Tibial nerve (tissue), 4 donors: ENCODE measurements around the gene RSRC1. TPM values are rescaled to one million over a fixed set of nuclear protein-coding genes. Genes with fewer than 3 reads are reported as not detected.

Experiments
- DNase-seq, 2 donors: peaks; one replicate each; pipeline ENCODE4 v3.0.0-alpha.2; 2019; ENCODE audit warnings: low spot score in 2 of 2
- H3K27ac ChIP-seq, 4 donors: fragments of 200-600 bp; sonication (generic) in 3 of 4; one replicate each; pipeline ENCODE4 v1.5.1; 2017 to 2019; ENCODE audit warnings: mild to moderate bottlenecking in 1 of 4
- H3K27me3 ChIP-seq, 2 donors: fragments of 200-600 bp; sonication (generic) in 1 of 2; one replicate each; pipeline versions ENCODE4 v1.5.1 to v1.6.0; 2017 to 2019
- H3K36me3 ChIP-seq, 3 donors: fragments of 200-600 bp; sonication (generic); one replicate each; pipeline ENCODE4 v1.5.1; 2018 to 2019
- H3K4me1 ChIP-seq, 4 donors: fragments of 200-600 bp; sonication (generic) in 3 of 4; one replicate each; pipeline ENCODE4 v1.5.1; 2017 to 2019
- H3K4me3 ChIP-seq, 4 donors: fragments of 200-600 bp; sonication (generic) in 3 of 4; one replicate each; pipeline ENCODE4 v1.5.1; 2017 to 2019; ENCODE audit warnings: mild to moderate bottlenecking in 1 of 4, moderate library complexity in 1 of 4
- H3K9me3 ChIP-seq, 4 donors: fragments of 200-600 bp; sonication (generic) in 3 of 4; one replicate each; pipeline ENCODE4 v1.5.1; 2017 to 2019
- CTCF ChIP-seq, 5 experiments: fragments of 200-600 bp in 3 of 5; fragments of 450-650 bp in 2 of 5; sonication (generic) in 3 of 5; IDR thresholded peaks; one replicate each; pipeline ENCODE4 v1.5.1; 2016 to 2019; ENCODE audit warnings: antibody characterized with exemption in 5 of 5, mild to moderate bottlenecking in 3 of 5, moderate library complexity in 2 of 5
- EP300 ChIP-seq, 2 donors: sonication (generic); formaldehyde crosslinking; IDR thresholded peaks; one replicate each; pipeline ENCODE4 v1.6.1; 2017; ENCODE audit warnings: antibody characterized with exemption in 2 of 2, mild to moderate bottlenecking in 1 of 2
- POLR2A ChIP-seq, 2 donors: fragments of 450-650 bp; IDR thresholded peaks; one replicate each; pipeline ENCODE4 v1.6.1; 2017; ENCODE audit warnings: antibody characterized with exemption in 2 of 2, mild to moderate bottlenecking in 2 of 2, moderate library complexity in 2 of 2
- WGBS, 2 donors: methylation state at CpG; one replicate each; pipeline ENCODE4 v1.1.5; 2018; 5-methylcytosine and 5-hydroxymethylcytosine counted together
- total RNA-seq, 4 donors: library from RNA; depleted of rRNA; stranded (reverse); fragments of >200 nt; gene quantifications; one replicate each; pipeline ENCODE4 v1.1.0, GENCODE V29; 2016

RSRC1 gene
- total RNA-seq, 4 donors from 2014 or later = 58.2 to 70.5 (median 68.6) TPM

GRCh38 chr3:158091531-158091930 is 18.4 kb upstream of the RSRC1 start:
- Histone ChIP-seq H3K36me3 (no peaks in the 10 kb centered on the region), H3K9me3 (no peaks in the 10 kb centered on the region), H3K4me1 (peaks cover 0 to 10% (median 0%) of the 10 kb centered on the region in 4 donors), H3K4me3 (no peak overlapping the region), H3K27ac (no peak overlapping the region), H3K27me3 (peaks cover 0 to 55% of the 10 kb centered on the region in 2 donors)
- WGBS, 2 donors = 40 to 47% methylated on average over 5 of the region's 5 CpGs
- DNase-seq = no peak
- no peak for TF ChIP-seq CTCF (IDR thresholded peaks at IDR 0.05)
- no peak for TF ChIP-seq EP300 (IDR thresholded peaks at IDR 0.05)
- no peak for TF ChIP-seq POLR2A (IDR thresholded peaks at IDR 0.05)

GRCh38 chr3:158093526-158093925 is 16.4 kb upstream of the RSRC1 start:
- Histone ChIP-seq H3K4me3 (no peak overlapping the region), H3K4me1 (peaks cover 0 to 21% (median 8%) of the 10 kb centered on the region in 4 donors), H3K36me3 (no peaks in the 10 kb centered on the region), H3K27ac (peak overlapping the region in 1 of 4 donors; percentile 68), H3K27me3 (peaks cover 0 to 75% of the 10 kb centered on the region in 2 donors), H3K9me3 (no peaks in the 10 kb centered on the region)
- TF ChIP-seq CTCF (IDR thresholded peaks at IDR 0.05) = no peak
- no peak for TF ChIP-seq POLR2A (IDR thresholded peaks at IDR 0.05)
- no peak for TF ChIP-seq EP300 (IDR thresholded peaks at IDR 0.05)
- no peak for DNase-seq
- 82 to 84% methylated on average over 2 of the region's 2 CpGs for WGBS, 2 donors

- peaks cover 0 to 85% of the 10 kb centered on the region in 2 donors for H3K27me3 ChIP-seq
- peaks cover 0 to 24% (median 8%) of the 10 kb centered on the region in 4 donors for H3K4me1 ChIP-seq
- no peaks in the 10 kb centered on the region for H3K36me3 ChIP-seq
- H3K4me3 ChIP-seq = peak overlapping the region in 3 of 4 donors; percentile 4 to 48 (median 19)
- H3K9me3 ChIP-seq = no peaks in the 10 kb centered on the region
- DNase-seq = peak in 1 of 2 donors; percentile 45
- TF ChIP-seq CTCF (IDR thresholded peaks at IDR 0.05) (no peak), POLR2A (IDR thresholded peaks at IDR 0.05) (no peak), EP300 (IDR thresholded peaks at IDR 0.05) (no peak)
- H3K27ac ChIP-seq = peak overlapping the region in 2 of 4 donors; percentile 41 to 68
- 21 to 27% methylated on average over 26 to 64 of the region's 66 CpGs for WGBS, 2 donors
Measured at GRCh38 chr3:158094235-158095110, 15.4 kb upstream of the RSRC1 start.

- peak in 1 of 2 donors; percentile 25 for DNase-seq
- WGBS, 2 donors = 31 to 32% methylated on average over 21 to 22 of the region's 22 CpGs
- H3K27me3 ChIP-seq = peaks cover 0 to 88% of the 10 kb centered on the region in 2 donors
- peaks cover 0 to 24% (median 8%) of the 10 kb centered on the region in 4 donors for H3K4me1 ChIP-seq
- H3K36me3 ChIP-seq = no peaks in the 10 kb centered on the region
- peak overlapping the region in 2 of 4 donors; percentile 19 to 48 for H3K4me3 ChIP-seq
- peak overlapping the region in 2 of 4 donors; percentile 41 to 68 for H3K27ac ChIP-seq
- TF ChIP-seq EP300 (IDR thresholded peaks at IDR 0.05) = peak in 1 of 2 donors; percentile 29
- TF ChIP-seq POLR2A (IDR thresholded peaks at IDR 0.05) = no peak
- no peaks in the 10 kb centered on the region for H3K9me3 ChIP-seq
Measured at GRCh38 chr3:158095111-158095813, 14.6 kb upstream of the RSRC1 start.

GRCh38 chr3:158095814-158096704 is 13.8 kb upstream of the RSRC1 start:
- TF ChIP-seq CTCF (IDR thresholded peaks at IDR 0.05) = no peak
- Histone ChIP-seq H3K36me3 (no peaks in the 10 kb centered on the region), H3K27me3 (peaks cover 0 to 95% of the 10 kb centered on the region in 2 donors), H3K4me3 (no peak overlapping the region), H3K4me1 (peaks cover 0 to 24% (median 8%) of the 10 kb centered on the region in 4 donors), H3K9me3 (no peaks in the 10 kb centered on the region), H3K27ac (peak overlapping the region in 1 of 4 donors; percentile 68)
- 33 to 49% methylated on average over 20 of the region's 20 CpGs for WGBS, 2 donors
- no peak for DNase-seq
